K562 (cell line): ENCODE results near the gene S100A6. TPM values are rescaled to one million over a fixed set of nuclear protein-coding genes. Genes with fewer than 3 reads are reported as not detected.

Source experiments
- ATAC-seq: fragments of 200-7000 bp; cut with Tn5 transposase; 3 replicates; pipeline ENCODE4 v1.9.1; 2020; ENCODE audit warnings: moderate library complexity
- BruUV-seq: library from RNA; stranded (reverse); fragments of 400-500 nt; replicated peaks from 2 replicates; lab custom pipeline; 2021; lab: Mats Ljungman, UMichigan
- CTCF ChIA-PET: fragments of 300-600 bp; formaldehyde crosslinking; extraction: SDS; loops from one replicate; lab custom pipeline; 2021; ENCODE audit warnings: low intra/inter-chr PET ratio; lab: Yijun Ruan, JAX
- POLR2A ChIA-PET: fragments of 300-600, 350-650 bp; sonication (Branson Sonifier 250); formaldehyde crosslinking; extraction: SDS; loops from one replicate; lab custom pipeline; 2021; ENCODE audit warnings: antibody characterized with exemption, inconsistent platforms; lab: Yijun Ruan, JAX
- DNase-seq, 4 experiments: peaks; one replicate each; pipeline versions ENCODE4 v3.0.0 to v3.0.0-alpha.2; 2011 to 2018; ENCODE audit warnings: low spot score in 3 of 4, mixed read lengths in 3 of 4; ENCODE audit errors: extremely low read depth in 1 of 4
- FAIRE-seq: peaks from 2 replicates; lab custom pipeline; 2011; peaks lifted over from hg19 to GRCh38; lab: Jason Lieb, UNC
- H2AFZ ChIP-seq: 2 replicates; pipeline ENCODE4 v1.6.0; 2011; ENCODE audit warnings: low read depth, low read length, control low read depth, inconsistent platforms
- H3K27ac ChIP-seq: fragments of 200-600 bp; 3 replicates; pipeline ENCODE4 v1.8.0; 2011; ENCODE audit warnings: low read depth, mild to moderate bottlenecking, control low read depth, inconsistent platforms, low read length, moderate library complexity, mixed read lengths; ENCODE audit errors: extremely low read depth
- H3K27me3 ChIP-seq, 2 experiments: fragments of 300-600 bp in 1 of 2; 2 replicates in 1 of 2; 3 replicates in 1 of 2; pipeline versions ENCODE4 v1.6.0 to v1.8.0; 2011; ENCODE audit warnings: inconsistent platforms in 2 of 2, low read length in 2 of 2, mild to moderate bottlenecking in 1 of 2, mixed read lengths in 1 of 2, moderate library complexity in 1 of 2; ENCODE audit not compliant: control insufficient read depth in 2 of 2, insufficient read depth in 2 of 2
- H3K36me3 ChIP-seq: fragments of 300-600 bp; 3 replicates; pipeline ENCODE4 v1.8.0; 2011; ENCODE audit warnings: mild to moderate bottlenecking, low read length, inconsistent platforms; ENCODE audit not compliant: control insufficient read depth, insufficient read depth
- H3K4me1 ChIP-seq, 2 experiments: fragments of 200-600 bp in 1 of 2; replicated peaks in 1 of 2; 2 replicates in 1 of 2; 3 replicates in 1 of 2; pipeline versions ENCODE4 v1.5.1 to v1.8.0; 2011; ENCODE audit warnings: inconsistent platforms in 2 of 2, low read length in 2 of 2, mild to moderate bottlenecking in 1 of 2, mixed read lengths in 1 of 2, moderate library complexity in 1 of 2; ENCODE audit not compliant: control insufficient read depth in 2 of 2, insufficient read depth in 2 of 2
- H3K4me2 ChIP-seq: 2 replicates; pipeline ENCODE4 v1.6.1; 2011; ENCODE audit warnings: low read length, control low read depth, inconsistent platforms, mixed read lengths; ENCODE audit not compliant: insufficient read depth
- H3K4me3 ChIP-seq: fragments of 200-600 bp; sonication (generic), shearing (Covaris generic); 2 replicates; pipeline ENCODE4 v1.5.1; 2016; ENCODE audit warnings: control low read depth, inconsistent platforms
- H3K79me2 ChIP-seq: fragments of 200-600 bp; 3 replicates; pipeline ENCODE4 v1.8.0; 2011; ENCODE audit warnings: low read length, inconsistent platforms; ENCODE audit not compliant: control insufficient read depth, insufficient read depth
- H3K9ac ChIP-seq, 2 experiments: 2 replicates each; pipeline versions ENCODE4 v1.6.0 to v1.6.1; 2011; ENCODE audit warnings: low read depth in 2 of 2, low read length in 2 of 2, control low read depth in 1 of 2, inconsistent platforms in 1 of 2, mild to moderate bottlenecking in 1 of 2, mixed read lengths in 1 of 2; ENCODE audit not compliant: insufficient read depth in 1 of 2
- H3K9me1 ChIP-seq: one replicate; pipeline ENCODE4 v1.6.0; 2011; ENCODE audit warnings: inconsistent platforms, mild to moderate bottlenecking, low read length, moderate library complexity; ENCODE audit not compliant: control insufficient read depth, insufficient read depth
- H3K9me3 ChIP-seq: replicated peaks from 2 replicates; pipeline ENCODE4 v1.5.1; 2011; ENCODE audit warnings: low read depth, low read length, inconsistent platforms; ENCODE audit not compliant: control insufficient read depth, insufficient read depth
- H4K20me1 ChIP-seq: replicated peaks from 2 replicates; pipeline ENCODE4 v1.6.1; 2011; ENCODE audit warnings: low read length, inconsistent platforms, mixed read lengths; ENCODE audit not compliant: control insufficient read depth, insufficient read depth
- BRD4 ChIP-seq: fragments of 200-600 bp; sonication (generic); IDR thresholded peaks from 2 replicates; pipeline ENCODE4 v1.6.1; 2017; ENCODE audit warnings: inconsistent platforms
- CTCFL ChIP-seq: IDR thresholded peaks from 2 replicates; pipeline ENCODE4 v1.6.1; 2011; ENCODE audit warnings: borderline replicate concordance, low read depth, mild to moderate bottlenecking, moderate library complexity, low read length; ENCODE audit not compliant: insufficient read depth, poor library complexity, severe bottlenecking
- ELF2 ChIP-seq: fragments of 250-450 bp; sonication (Bioruptor Pico); IDR thresholded peaks from 2 replicates; pipeline ENCODE4 v1.5.0; 2021; ENCODE audit warnings: mild to moderate bottlenecking
- JUNB ChIP-seq: fragments of 450-650 bp; formaldehyde crosslinking; conservative IDR thresholded peaks from 2 replicates; pipeline ENCODE4 v1.4.0; 2020; ENCODE audit warnings: mild to moderate bottlenecking
- MEF2A ChIP-seq: IDR thresholded peaks from 2 replicates; pipeline ENCODE4 v1.6.1; 2011; ENCODE audit warnings: low read depth, mild to moderate bottlenecking, low read length, moderate library complexity; ENCODE audit not compliant: control insufficient read depth
- RCOR1 ChIP-seq, 2 experiments: IDR thresholded peaks; 2 replicates each; pipeline ENCODE4 v1.6.1; 2012; ENCODE audit warnings: low read depth in 2 of 2, low read length in 2 of 2, borderline replicate concordance in 1 of 2, improper control_type of control experiment in 1 of 2
- TRIM24 ChIP-seq, 2 experiments: fragments of 450-650 bp; IDR thresholded peaks; 2 replicates each; pipeline ENCODE4 v1.6.1; 2016
- WGBS: fragments of 100-300 bp; shearing (Covaris generic); methylation state at CpG from one replicate; pipeline ENCODE4 v1.1.6; 2016; ENCODE audit warnings: low coverage, mixed read lengths; ENCODE audit not compliant: insufficient coverage; ENCODE audit errors: missing lambda C conversion rate; 5-methylcytosine and 5-hydroxymethylcytosine counted together
- in situ Hi-C: fragments of 300-500 bp; cut with MboI; formaldehyde crosslinking; loops from 4 replicates; pipeline ENCODE4 v1.15.0; 2018; ENCODE audit warnings: inconsistent platforms, mixed read lengths
- intact Hi-C: fragments of 100-400 bp; cut with micrococcal nuclease; formaldehyde crosslinking; loops from 2 replicates; pipeline ENCODE4 v1.14.2; 2022
- polyA plus RNA-seq, 8 experiments: library from polyadenylated mRNA; depleted of rRNA in 4 of 8; stranded (reverse) in 5 of 8; unstranded in 3 of 8; fragments of >200 nt; fragmentation: Nextera tagmentation in 2 of 8; fragmentation: Illumina TruSeq in 1 of 8; extraction: Ambion mirVana in 2 of 8; extraction: Trizol in 1 of 8; gene quantifications; 2 replicates each; pipeline versions ENCODE4 v1.2.1 to v1.2.3, GENCODE V29; 2011 to 2014; ENCODE audit warnings: inconsistent platforms in 1 of 8, missing spikeins in 1 of 8
- total RNA-seq, 7 experiments: library from RNA; depleted of rRNA in 6 of 7; stranded (reverse); fragments of >200 nt in 6 of 7; fragmentation: Illumina TruSeq in 2 of 7; extraction: Trizol in 2 of 7; gene quantifications; 2 replicates each; pipeline versions ENCODE4 v1.2.1 to v1.2.3, GENCODE V29; 2011 to 2021; ENCODE audit warnings: low replicate concordance in 1 of 7
- TF ChIP-seq, protein P1 (sequence below), 2 experiments: fragments of 450-650 bp; IDR thresholded peaks; 2 replicates each; pipeline ENCODE4 v1.6.1; 2016

Gene S100A6
- total and polyA plus RNA-seq, 9 of the 15 experiments (the other 6 are each of a cell fraction or from before 2014, with no cell fraction given), result 9.8 to 66.5 (median 23.2) TPM

GRCh38 chr1:153495536-153495935 lies 40.3 kb downstream of the S100A6 start:
- no peak overlapping the region for H2AFZ ChIP-seq
- TF ChIP-seq BRD4 (no peak), JUNB (CRISPR knock-in tag) (no peak), TRIM24 (IDR thresholded peaks at IDR 0.05) (no peak), ELF2 (CRISPR knock-in tag) (no peak)
- POLR2A ChIA-PET, result interaction anchor here (0.6 to 2.2 kb wide), 3 partner anchors 101 to 495 kb away, joined by 3 to 9 read pairs (median 7); no protein-coding TSS in a partner anchor
- no peaks in the 10 kb centered on the region for H3K79me2 ChIP-seq
- no TSS peak for BruUV-seq
- no peaks in the 10 kb centered on the region for H3K9me1 ChIP-seq
- H3K4me1 ChIP-seq, result no peaks in the 10 kb centered on the region
- intact Hi-C loops (loop anchor here (1.0 to 2.0 kb wide), 3 partner anchors 67 to 140 kb away; no protein-coding TSS in a partner anchor), in situ Hi-C loops (no loop called here)
- no peak overlapping the region for H3K4me3 ChIP-seq
- WGBS, result 9% methylated on average over 6 of the region's 6 CpGs
- H3K9me3 ChIP-seq, result no peaks in the 10 kb centered on the region
- no peak for FAIRE-seq
- H3K27me3 ChIP-seq, result peaks cover 8 to 18% of the 10 kb centered on the region in 2 experiments; a peak in 4 of 5 replicates
- no peak overlapping the region for H3K27ac ChIP-seq
- no peak for ATAC-seq
- H3K9ac ChIP-seq, result no peak overlapping the region
- peaks cover 7% of the 10 kb centered on the region; the same call in 1 of the 2 replicates for H4K20me1 ChIP-seq
- CTCF ChIA-PET, result interaction anchor here (0.5 to 3.8 kb wide), 6 partner anchors 61 to 834 kb away, joined by 3 to 48 read pairs (median 9); partner anchors contain the start of gene PGLYRP3
- no peak overlapping the region for H3K4me2 ChIP-seq
- no peaks in the 10 kb centered on the region for H3K36me3 ChIP-seq
- no peak for DNase-seq

- Histone ChIP-seq H3K27ac (no peak overlapping the region), H3K27me3 (peaks cover 11 to 21% of the 10 kb centered on the region in 2 experiments; a peak in 4 of 5 replicates), H3K9me1 (no peaks in the 10 kb centered on the region), H3K79me2 (no peaks in the 10 kb centered on the region), H2AFZ (no peak overlapping the region), H3K4me3 (no peak overlapping the region), H3K4me1 (no peaks in the 10 kb centered on the region), H3K9ac (no peak overlapping the region), H3K9me3 (no peaks in the 10 kb centered on the region), H3K4me2 (no peak overlapping the region), H4K20me1 (peaks cover 7% of the 10 kb centered on the region; the same call in 1 of the 2 replicates), H3K36me3 (no peaks in the 10 kb centered on the region)
- in situ Hi-C loops, result no loop called here
- intact Hi-C loops, result loop anchor here (1.0 to 2.0 kb wide), 3 partner anchors 66 to 140 kb away; no protein-coding TSS in a partner anchor
- DNase-seq (peak; percentile 75 to 82 (median 79)), FAIRE-seq (peak; percentile 87), ATAC-seq (peak; percentile 96)
- WGBS, result 15% methylated on average over 6 of the region's 6 CpGs
- ChIA-PET POLR2A (interaction anchor here (0.5 to 2.2 kb wide), 5 partner anchors 100 to 496 kb away, joined by 3 to 9 read pairs (median 4); no protein-coding TSS in a partner anchor), CTCF (interaction anchor here (0.5 to 3.8 kb wide), 6 partner anchors 62 to 834 kb away, joined by 3 to 48 read pairs (median 9); partner anchors contain the start of gene PGLYRP3)
- no TSS peak for BruUV-seq
- TF ChIP-seq MEF2A, result peak; percentile 62; the same call in 1 of the 2 replicates
- TF ChIP-seq, protein P1, sequence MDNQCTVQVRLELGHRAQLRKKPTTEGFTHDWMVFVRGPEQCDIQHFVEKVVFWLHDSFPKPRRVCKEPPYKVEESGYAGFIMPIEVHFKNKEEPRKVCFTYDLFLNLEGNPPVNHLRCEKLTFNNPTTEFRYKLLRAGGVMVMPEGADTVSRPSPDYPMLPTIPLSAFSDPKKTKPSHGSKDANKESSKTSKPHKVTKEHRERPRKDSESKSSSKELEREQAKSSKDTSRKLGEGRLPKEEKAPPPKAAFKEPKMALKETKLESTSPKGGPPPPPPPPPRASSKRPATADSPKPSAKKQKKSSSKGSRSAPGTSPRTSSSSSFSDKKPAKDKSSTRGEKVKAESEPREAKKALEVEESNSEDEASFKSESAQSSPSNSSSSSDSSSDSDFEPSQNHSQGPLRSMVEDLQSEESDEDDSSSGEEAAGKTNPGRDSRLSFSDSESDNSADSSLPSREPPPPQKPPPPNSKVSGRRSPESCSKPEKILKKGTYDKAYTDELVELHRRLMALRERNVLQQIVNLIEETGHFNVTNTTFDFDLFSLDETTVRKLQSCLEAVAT (IDR thresholded peaks at IDR 0.05), result 0 out of 4 replicates have a peak, but pooled peaks of 1 of the 2 experiments have one; percentile 33
- TF ChIP-seq CTCFL, result peak; percentile 36
- TF ChIP-seq RCOR1 (IDR thresholded peaks at IDR 0.05; ENCODE audit: borderline replicate concordance in 1 of 2, low read depth in 2 of 2, low read length in 2 of 2), result peak in 1 of 2 experiments; percentile 13; a peak in 1 of 4 replicates
Observed at GRCh38 chr1:153494976-153495535, 40.7 kb downstream of the S100A6 start.
